ENCODE data around the gene RTEL1. TPM values are rescaled to one million over a fixed set of nuclear protein-coding genes. Genes with fewer than 3 reads are reported as not detected.

The RTEL1 gene
- total RNA-seq, 1 experiment from 2014 or later, result 8.6 TPM

GRCh38 chr20:63740627-63741353, 82.7 kb downstream of the RTEL1 start:
- DNase-seq (ENCODE audit: low spot score), result peak; percentile 80

- no peak for DNase-seq (ENCODE audit: low spot score)
Measured at GRCh38 chr20:63741354-63741675, 83.2 kb downstream of the RTEL1 start.

- no peak for DNase-seq (ENCODE audit: low spot score)
Measured at GRCh38 chr20:63741676-63742380, 83.7 kb downstream of the RTEL1 start.

- DNase-seq (ENCODE audit: low spot score), result no peak
Measured at GRCh38 chr20:63742381-63743024, 84.4 kb downstream of the RTEL1 start.

GRCh38 chr20:63743210-63743970, 85.3 kb downstream of the RTEL1 start:
- DNase-seq (ENCODE audit: low spot score), result no peak

GRCh38 chr20:63744158-63744557, 86.0 kb downstream of the RTEL1 start:
- DNase-seq (ENCODE audit: low spot score), result no peak

- DNase-seq (ENCODE audit: low spot score), result no peak
Measured at GRCh38 chr20:63744574-63745423, 86.7 kb downstream of the RTEL1 start.

- DNase-seq (ENCODE audit: low spot score), result no peak
Measured at GRCh38 chr20:63745424-63745805, 87.3 kb downstream of the RTEL1 start.

Other genes starting within 250 kb of the RTEL1 start
- 3.4 and 6.6 TPM in 2 replicates for gene KCNQ2, start 185.7 kb upstream of the RTEL1 start, total RNA-seq (2014; rRNA removed; shearing (Covaris generic))
- 181 and 233 TPM in 2 replicates for gene EEF1A2, start 159.2 kb upstream of the RTEL1 start, total RNA-seq (2014; rRNA removed; shearing (Covaris generic))
- 93.2 and 126 TPM in 2 replicates for gene PPDPF, start 137.5 kb upstream of the RTEL1 start, total RNA-seq (2014; rRNA removed; shearing (Covaris generic))
- gene PTK6, start 120.9 kb upstream of the RTEL1 start, total RNA-seq (2014; rRNA removed; shearing (Covaris generic)), result not detected in 2 replicates
- gene SRMS, start 110.6 kb upstream of the RTEL1 start, total RNA-seq (2014; rRNA removed; shearing (Covaris generic)), result not detected in 2 replicates
- gene FNDC11, start 104.2 kb upstream of the RTEL1 start, total RNA-seq (2014; rRNA removed; shearing (Covaris generic)), result not detected in 2 replicates
- 12.3 and 23.2 TPM in 2 replicates for gene HELZ2, start 84.1 kb upstream of the RTEL1 start, total RNA-seq (2014; rRNA removed; shearing (Covaris generic))
- gene GMEB2, start 31.2 kb upstream of the RTEL1 start, total RNA-seq (2014; rRNA removed; shearing (Covaris generic)), result 5.5 and 6.0 TPM in 2 replicates
- gene STMN3, start 4.9 kb upstream of the RTEL1 start, total RNA-seq (2014; rRNA removed; shearing (Covaris generic)), result 9.4 and 18.9 TPM in 2 replicates
- gene TNFRSF6B, start 38.3 kb downstream of the RTEL1 start, total RNA-seq (2014; rRNA removed; shearing (Covaris generic)), result 0.10 and 0.39 TPM in 2 replicates
- gene ARFRP1, start 49.7 kb downstream of the RTEL1 start, total RNA-seq (2014; rRNA removed; shearing (Covaris generic)), result 24.6 and 36.0 TPM in 2 replicates
- gene ZGPAT, start 49.7 kb downstream of the RTEL1 start, total RNA-seq (2014; rRNA removed; shearing (Covaris generic)), result 5.4 and 9.4 TPM in 2 replicates
- gene LIME1, start 78.4 kb downstream of the RTEL1 start, total RNA-seq (2014; rRNA removed; shearing (Covaris generic)), result 0.27 and 0.68 TPM in 2 replicates
- gene SLC2A4RG, start 81.5 kb downstream of the RTEL1 start, total RNA-seq (2014; rRNA removed; shearing (Covaris generic)), result 12.9 and 18.8 TPM in 2 replicates
- 0.68 and 3.1 TPM in 2 replicates for gene ZBTB46, start 173.0 kb downstream of the RTEL1 start, total RNA-seq (2014; rRNA removed; shearing (Covaris generic))
- not detected in 2 replicates for gene ABHD16B, start 203.2 kb downstream of the RTEL1 start, total RNA-seq (2014; rRNA removed; shearing (Covaris generic))
- gene TPD52L2, start 207.0 kb downstream of the RTEL1 start, total RNA-seq (2014; rRNA removed; shearing (Covaris generic)), result 44.7 and 56.7 TPM in 2 replicates
- gene DNAJC5, start 236.8 kb downstream of the RTEL1 start, total RNA-seq (2014; rRNA removed; shearing (Covaris generic)), result 16.1 and 21.0 TPM in 2 replicates

All from H4 (cell line).